GM12892 (cell line): ENCODE results near the gene CNEP1R1.

Experiments used
- POLR2AphosphoS5 ChIP-seq: IDR thresholded peaks from 2 replicates; pipeline ENCODE4 v1.6.1; 2011; ENCODE audit warnings: low read depth, low read length, control low read depth
- TAF1 ChIP-seq: IDR thresholded peaks from 2 replicates; pipeline ENCODE4 v1.6.1; 2011; ENCODE audit warnings: low read depth, mild to moderate bottlenecking, control low read depth, low read length, borderline replicate concordance

DNA sequence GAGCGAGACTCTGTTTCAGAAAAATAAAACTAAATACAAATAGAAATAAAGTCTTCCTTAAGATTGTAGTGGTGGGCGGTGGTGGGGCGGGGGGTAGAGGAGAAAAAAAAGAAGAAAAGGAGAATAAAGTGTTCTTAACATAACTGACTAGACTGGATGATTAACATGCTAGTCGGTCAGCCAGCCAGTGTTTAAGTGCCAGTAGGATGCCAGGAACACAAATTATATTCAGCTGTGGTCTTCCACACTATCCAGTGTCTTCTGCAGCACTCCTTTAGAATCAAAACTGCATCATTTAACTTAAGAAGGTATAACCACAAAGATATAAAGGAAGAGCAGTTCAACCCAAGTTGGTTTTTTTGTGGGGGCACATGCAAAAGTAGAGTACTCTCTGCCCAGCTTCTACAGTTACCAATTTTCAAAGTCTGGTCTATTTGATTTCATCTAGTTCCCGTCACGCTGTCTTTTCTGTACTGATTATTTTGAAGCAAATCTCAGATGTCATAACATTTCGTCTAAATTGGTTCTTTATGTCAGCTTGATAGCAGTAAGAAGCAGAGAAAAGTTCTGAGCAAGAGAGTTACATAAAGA lies 56.5 kb downstream of the CNEP1R1 start:
- no peak for TF ChIP-seq TAF1
- TF ChIP-seq POLR2AphosphoS5: no peak
